Measurements from ENCODE around the gene HMG20B.
A peak's percentile ranks its signal among the peaks of the same experiment; 100 is the strongest.

Gene HMG20B

DNA sequence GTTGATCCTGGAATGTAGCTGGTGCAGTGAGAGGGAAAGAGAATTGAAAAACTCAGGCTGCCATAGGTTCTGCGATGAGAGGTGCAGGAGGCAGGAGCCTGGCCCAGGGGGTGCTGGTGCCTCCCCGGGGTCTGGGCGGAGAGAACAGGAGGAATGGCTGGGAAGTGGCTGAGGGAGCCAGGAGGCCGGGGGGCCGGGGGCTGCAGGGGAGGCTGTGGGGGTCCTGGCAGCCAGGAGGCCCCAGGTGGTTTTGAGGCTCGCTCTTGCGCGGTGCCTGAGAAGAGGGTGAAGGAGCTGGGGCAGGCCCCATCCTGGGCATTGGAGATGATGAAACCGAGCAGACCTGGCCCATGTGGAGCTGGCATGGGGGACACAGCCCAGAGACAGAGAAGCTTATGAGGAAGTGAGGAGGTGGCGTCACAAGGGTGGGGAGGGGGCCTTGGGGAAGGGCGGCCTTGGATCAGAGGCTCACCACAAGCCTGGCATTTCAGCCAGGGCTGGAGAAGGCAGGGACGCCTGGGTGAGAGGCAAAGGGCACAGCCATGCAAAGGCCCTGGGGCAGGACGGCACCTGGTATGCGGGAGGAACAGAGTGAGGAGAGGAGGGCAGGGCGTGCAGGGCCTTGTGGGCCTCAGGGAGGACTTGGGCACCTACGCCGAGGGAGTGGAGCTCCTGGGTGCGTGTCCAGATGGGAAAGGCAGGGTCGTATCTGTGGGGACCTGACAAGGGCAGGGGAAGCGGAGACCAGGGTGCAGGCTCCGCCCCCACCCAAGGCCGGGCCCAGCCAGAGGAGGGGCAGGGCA is 35.1 kb upstream of the HMG20B start:
- no peak for DNase-seq (ENCODE audit: low spot score)

DNA sequence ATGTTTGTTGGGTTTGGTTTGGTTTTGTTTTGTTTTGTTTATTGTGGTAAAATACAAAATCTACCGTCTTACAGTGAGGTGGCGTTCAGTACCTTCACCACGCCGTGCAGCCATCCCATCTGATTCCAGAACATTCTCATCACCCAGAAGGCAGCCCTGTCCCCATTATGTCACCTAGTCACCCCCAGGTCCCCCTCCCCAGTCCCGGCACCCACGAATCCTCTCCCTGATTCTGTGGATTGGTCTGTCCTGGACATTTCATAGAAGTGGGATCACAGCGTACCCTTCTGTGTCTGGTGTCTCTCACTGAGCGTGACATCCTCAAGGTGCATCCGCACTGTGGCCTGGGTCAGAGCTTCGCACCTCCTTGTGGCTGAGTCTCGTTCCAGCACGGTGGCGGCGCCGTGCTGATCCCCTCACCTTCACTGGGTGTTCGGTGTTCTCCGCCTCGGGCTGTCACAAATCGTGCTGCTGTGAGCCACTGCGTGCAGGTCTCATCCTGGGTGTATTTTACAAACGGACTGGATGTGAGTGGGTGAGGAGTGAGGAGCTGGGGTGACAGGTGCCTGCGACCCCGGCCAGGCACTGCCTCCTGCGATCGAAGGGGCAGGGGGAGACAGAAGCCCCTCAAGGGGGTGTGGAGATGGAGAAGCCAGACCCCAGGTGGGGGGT is 34.4 kb upstream of the HMG20B start:
- DNase-seq (ENCODE audit: low spot score) = no peak

DNA sequence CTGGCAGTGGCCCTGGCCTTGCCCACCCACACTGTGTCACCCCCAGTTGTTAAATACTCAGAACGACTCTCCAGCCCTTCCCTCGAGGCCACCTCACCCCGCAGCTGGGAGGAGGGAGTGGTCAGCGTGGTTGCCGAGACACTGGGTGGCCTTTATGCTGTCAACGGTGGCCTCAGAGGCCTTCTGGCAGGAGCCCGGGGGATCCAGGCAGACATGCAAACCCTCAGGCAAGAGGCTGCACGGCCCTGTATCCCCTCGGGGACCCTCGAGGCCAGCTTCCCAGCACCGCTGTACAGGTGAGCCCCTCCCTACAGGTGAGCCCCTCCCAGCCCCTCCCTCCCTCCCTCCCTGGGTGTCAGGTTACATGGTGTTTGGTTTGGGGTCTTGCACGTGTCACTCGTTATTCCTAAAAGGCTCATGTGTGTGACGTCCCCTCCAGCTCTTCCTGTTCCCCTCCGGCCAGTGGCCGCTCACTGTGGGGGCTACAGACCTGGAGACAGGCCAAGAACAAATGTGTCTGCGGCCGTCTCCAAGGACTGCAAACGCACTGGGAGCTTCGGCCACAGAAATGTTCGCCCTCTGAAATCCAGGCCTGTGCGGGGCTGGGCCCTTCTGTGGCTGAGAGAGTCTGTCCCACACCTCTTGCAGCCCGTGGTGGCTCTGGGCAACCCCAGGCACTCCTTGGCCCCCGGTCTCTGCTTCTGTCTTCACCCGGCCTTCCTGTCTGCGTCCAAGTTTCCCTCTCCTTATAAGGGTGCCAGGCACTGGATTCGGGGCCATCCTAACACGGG is 33.6 kb upstream of the HMG20B start, which contains the start of gene TEKTIP1:
Gene TEKTIP1 (plus strand): TSS at position 210 of the 791 bp plus-strand sequence. CDS start 4 bp downstream, at position 214.
- peak; percentile 58 for DNase-seq (ENCODE audit: low spot score)

DNA sequence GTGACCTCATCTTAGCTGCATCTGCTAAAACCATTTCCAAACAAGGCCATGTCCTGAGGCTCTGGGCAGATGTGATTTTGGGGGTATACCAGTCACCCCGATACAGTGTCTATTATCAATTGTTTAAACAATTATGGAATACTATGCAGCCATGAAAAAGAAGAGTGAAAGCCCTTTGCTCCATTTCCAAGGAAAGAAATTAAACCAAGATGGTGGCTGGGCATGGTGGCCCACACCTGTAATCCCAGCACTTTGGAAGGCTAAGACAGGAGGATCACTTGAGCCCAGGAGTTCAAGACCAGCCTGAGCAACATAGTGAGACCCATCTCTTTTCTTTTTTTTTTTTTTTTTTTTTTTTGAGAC is 33.0 kb upstream of the HMG20B start:
- no peak for DNase-seq (ENCODE audit: low spot score)

GRCh38 chr19:3543150-3544057 is 29.3 kb upstream of the HMG20B start:
- DNase-seq (ENCODE audit: low spot score) = no peak

DNA sequence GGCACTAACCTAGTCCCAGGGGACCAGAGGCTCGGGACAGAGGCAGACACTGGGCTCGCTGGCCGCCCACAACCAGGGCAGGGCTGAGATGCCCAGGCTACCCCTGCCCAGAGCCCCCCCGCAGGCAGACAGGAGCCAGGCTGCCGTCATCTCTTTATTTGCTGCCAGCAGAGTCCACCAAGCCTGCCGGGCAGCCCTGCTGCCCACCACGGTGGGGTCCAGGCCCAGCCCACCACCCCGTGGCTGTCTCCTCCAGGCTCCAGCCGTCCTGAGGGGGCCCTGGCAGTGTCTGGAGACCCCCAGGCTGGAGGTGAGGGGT is 28.7 kb upstream of the HMG20B start:
- no peak for DNase-seq (ENCODE audit: low spot score)

GRCh38 chr19:3544742-3545668 is 27.7 kb upstream of the HMG20B start:
- DNase-seq (ENCODE audit: low spot score) = peak; percentile 92

- no peak for DNase-seq (ENCODE audit: low spot score)
Observed at GRCh38 chr19:3545669-3546034, 27.1 kb upstream of the HMG20B start.

DNA sequence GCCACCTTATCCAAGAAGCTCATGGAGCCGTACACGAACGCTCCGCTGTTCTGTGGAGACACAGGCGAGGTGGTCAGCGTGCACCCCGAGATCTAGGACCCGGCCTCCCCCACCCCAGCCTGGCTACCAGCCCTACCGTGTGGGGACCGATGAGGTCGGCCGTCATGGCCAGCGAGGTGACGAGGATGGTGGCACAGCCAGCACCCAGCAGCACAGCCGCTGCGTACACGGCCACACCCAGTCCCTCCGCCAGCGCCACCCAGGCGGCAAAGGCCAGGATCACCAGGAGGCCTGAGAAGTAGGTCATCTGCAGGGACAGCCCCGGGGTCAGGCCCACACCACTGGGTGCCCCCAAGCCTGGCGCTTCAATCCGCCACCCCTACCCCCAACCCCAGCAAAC is 26.6 kb upstream of the HMG20B start:
- DNase-seq (ENCODE audit: low spot score) = no peak

DNA sequence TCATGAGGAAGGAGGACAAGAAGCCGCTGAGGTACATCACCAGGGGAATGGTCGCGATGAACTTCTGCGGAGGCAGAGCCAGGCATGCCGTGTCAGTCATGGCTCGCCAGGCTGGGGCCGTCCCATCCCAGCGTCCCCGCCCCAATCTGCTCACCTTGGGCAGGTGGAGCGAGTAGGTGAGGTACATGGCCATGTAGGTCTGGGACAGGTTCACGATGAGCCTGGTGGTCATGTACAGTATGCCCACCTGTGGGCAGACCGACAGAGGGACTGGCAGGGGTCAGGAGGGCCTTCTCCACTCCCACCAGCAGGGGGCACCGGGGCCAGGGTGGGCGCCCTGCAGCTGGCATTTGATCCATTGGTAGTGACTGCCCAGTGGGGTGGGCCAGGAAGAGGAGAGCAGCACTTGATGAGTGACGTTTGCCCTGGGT is 25.4 kb upstream of the HMG20B start:
- DNase-seq (ENCODE audit: low spot score) = no peak

- DNase-seq (ENCODE audit: low spot score) = no peak
Observed at GRCh38 chr19:3547767-3548282, 24.9 kb upstream of the HMG20B start.

DNA sequence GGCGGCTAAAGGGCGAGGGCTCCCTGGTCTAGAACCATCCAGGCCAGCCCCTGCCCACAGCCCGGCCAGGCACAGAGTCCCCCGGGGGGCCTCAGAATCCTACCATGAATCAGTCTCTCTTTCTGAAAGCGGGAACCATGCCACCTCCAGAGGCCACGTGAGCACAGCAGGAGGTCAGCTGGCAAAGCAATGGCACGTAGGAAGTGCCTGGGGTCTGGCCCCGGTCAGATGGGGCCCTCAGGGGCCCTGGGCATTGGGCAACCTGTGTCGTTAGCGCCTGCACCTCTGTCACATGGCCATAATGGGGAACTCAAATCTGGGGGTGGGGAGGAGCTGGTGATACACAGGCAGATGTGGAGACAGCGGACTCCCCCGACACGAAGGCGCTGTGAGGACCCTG is 24.1 kb upstream of the HMG20B start:
- no peak for DNase-seq (ENCODE audit: low spot score)

DNA sequence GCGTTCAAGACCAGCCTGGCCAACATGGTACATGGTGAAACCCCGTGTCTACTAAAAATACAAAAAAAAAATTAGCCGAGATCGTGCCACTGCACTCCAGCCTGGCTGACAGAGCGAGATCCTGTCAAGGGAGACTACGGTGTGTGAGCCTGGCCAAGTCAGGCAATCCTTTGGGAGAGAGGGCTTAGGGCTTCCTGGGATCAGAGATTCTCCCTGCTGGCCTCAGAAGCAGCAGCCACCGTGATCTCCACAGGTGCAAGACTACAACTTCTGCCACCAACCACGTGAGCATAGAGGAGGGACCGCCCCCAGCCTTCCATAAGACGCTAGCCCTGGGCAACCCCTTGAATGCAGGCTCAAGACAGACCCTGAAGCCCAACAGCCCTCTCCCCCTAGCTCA is 22.9 kb upstream of the HMG20B start:
- no peak for DNase-seq (ENCODE audit: low spot score)

- no peak for DNase-seq (ENCODE audit: low spot score)
Observed at GRCh38 chr19:3550947-3551791, 21.6 kb upstream of the HMG20B start.

DNA sequence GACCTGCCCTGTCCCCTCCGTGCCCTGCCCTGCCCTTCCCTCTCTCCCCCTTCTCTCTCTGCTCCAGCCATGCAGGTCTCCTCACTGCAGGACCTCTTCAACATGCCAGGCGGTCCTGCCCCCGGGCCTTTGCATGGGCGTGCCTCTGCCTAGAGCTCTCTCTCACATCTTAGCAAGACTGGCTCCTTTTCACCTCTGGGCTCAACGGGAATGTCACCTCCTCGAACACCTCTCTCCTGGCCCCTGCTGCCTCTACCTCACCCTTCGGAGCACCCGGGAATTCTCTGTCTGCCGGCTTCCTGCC is 21.0 kb upstream of the HMG20B start:
- DNase-seq (ENCODE audit: low spot score) = no peak

DNA sequence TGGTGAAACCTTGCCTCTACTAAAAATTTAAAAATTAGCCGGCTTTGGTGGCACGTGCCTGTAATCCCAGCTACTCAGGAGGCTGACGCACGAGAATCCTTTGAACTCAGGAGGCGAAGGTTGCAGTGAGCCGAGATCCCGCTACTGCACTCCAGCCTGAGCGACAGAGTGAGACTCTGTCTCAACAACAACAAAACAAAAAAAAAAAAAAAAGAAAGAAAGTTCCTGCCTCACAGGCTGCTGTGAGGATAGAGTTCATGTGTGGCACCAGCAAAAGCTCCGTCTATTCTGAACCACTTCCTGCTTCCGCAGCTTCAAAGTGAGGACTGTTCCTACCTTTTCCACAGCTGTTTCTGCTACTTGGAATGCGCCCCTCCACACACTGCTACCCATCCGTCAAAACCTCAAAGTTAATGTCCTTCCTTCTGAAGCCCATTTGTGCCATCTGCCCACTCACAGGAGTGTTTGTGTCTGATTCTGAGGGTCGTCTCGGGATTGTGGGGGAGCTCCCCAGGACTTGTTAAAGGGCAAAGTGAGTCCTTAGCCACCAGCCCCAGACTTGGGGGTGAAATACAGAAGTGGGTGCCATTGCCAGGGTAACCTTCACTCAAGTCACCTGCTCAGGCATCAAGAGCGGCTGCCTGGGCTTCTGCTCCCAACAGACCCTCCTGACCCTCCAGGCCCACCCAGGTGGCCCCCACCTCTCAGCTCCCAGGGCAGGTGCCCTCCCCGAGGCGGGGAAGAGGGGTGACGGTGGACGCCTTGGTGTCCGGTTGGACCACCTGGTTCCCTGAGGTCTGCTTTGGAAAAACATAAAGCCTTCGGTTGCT is 18.3 kb upstream of the HMG20B start:
- no peak for DNase-seq (ENCODE audit: low spot score)

- no peak for DNase-seq (ENCODE audit: low spot score)
Observed at GRCh38 chr19:3555653-3556422, 16.9 kb upstream of the HMG20B start.

DNA sequence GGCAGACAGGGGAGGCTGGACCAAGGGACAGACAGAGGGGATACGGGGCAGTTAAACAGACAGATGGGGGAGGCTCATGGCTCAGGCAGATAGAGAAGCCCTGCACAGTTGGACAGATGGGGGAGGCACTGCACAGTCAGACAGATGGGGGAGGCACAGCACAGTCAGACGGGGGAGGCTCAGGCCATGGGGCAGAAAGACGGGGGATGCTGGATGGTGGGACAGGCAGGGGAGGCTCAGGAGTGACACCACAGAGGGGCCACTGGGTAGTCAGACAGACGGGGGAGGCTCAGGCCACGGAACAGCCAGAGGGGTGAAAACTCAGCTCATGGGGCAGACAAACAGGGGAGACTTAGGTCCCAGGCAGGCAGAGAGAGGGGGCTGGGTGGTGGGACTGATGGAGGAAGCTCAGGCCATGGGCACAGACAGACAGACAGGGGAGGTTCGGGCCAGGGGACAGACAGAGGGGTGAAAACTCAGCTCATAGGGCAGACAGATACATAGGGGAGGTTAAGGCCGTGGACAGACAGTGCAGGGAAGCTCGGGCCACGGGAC is 16.2 kb upstream of the HMG20B start:
- DNase-seq (ENCODE audit: low spot score) = no peak

Data from ecto neural progenitor cell (in vitro differentiated cells).